HL-60 (cell line): ENCODE measurements around the gene COL19A1.

ENCODE experiments used
- CTCF ChIP-seq: IDR thresholded peaks from one replicate; pipeline ENCODE4 v1.5.1; 2011; ENCODE audit warnings: low read length, control low read depth, inconsistent platforms; ENCODE audit not compliant: insufficient read depth
- GABPA ChIP-seq: IDR thresholded peaks from 2 replicates; pipeline ENCODE4 v1.6.1; 2012; ENCODE audit warnings: low read depth

- TF ChIP-seq CTCF, result no peak
- TF ChIP-seq GABPA, result no peak
Observed at GRCh38 chr6:69914015-69914485, 47.7 kb downstream of the COL19A1 start.
